22Rv1 (cell line): Measurements from ENCODE around the gene C12orf43.

Source experiments
- CTCF ChIP-seq: fragments of 450-650 bp; IDR thresholded peaks from 2 replicates; pipeline ENCODE4 v1.5.1; 2017; ENCODE audit warnings: mild to moderate bottlenecking
- ZFX ChIP-seq: fragments of 450-650 bp; IDR thresholded peaks from 2 replicates; pipeline ENCODE4 v1.6.1; 2017; ENCODE audit warnings: antibody characterized with exemption, borderline replicate concordance

- TF ChIP-seq CTCF: no peak
- TF ChIP-seq ZFX: no peak
Measured at GRCh38 chr12:121043067-121043466, 26.8 kb upstream of the C12orf43 start.
